ENCODE data around the gene FOXD1.

DNA sequence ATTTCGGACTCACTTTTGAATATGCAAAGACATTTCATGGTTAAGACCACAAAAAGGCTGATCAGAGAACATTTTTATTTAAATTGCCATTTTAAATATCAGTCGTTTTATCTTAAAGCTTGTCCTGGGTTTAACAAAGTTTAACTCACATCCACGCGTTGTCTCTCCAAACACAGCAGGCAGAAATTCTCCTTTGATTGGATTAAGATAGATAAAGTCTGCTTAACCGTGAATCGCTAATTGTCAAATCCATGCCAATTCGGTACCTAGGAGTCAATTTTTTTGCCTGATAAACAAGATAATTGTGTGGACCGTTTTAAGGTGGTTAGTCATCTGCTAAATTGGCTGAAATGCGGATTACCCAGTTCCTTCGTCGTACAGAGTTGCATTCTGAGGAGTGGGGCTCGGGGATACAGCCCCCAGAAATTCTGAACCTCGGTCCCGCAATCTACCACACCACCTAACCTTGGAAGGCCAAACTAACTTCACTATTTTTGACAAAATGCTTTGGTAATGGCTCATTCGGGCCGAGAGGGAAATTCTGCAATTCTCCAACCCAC, 49.0 kb upstream of the FOXD1 start:
- TF ChIP-seq, protein P1, sequence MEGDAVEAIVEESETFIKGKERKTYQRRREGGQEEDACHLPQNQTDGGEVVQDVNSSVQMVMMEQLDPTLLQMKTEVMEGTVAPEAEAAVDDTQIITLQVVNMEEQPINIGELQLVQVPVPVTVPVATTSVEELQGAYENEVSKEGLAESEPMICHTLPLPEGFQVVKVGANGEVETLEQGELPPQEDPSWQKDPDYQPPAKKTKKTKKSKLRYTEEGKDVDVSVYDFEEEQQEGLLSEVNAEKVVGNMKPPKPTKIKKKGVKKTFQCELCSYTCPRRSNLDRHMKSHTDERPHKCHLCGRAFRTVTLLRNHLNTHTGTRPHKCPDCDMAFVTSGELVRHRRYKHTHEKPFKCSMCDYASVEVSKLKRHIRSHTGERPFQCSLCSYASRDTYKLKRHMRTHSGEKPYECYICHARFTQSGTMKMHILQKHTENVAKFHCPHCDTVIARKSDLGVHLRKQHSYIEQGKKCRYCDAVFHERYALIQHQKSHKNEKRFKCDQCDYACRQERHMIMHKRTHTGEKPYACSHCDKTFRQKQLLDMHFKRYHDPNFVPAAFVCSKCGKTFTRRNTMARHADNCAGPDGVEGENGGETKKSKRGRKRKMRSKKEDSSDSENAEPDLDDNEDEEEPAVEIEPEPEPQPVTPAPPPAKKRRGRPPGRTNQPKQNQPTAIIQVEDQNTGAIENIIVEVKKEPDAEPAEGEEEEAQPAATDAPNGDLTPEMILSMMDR (IDR thresholded peaks at IDR 0.05) = no peak
- no peak for TF ChIP-seq POLR2A (IDR thresholded peaks at IDR 0.05)

Measured in uterus (tissue), 2 donors.